NCI-H460 (cell line): ENCODE results near the gene IKZF3. TPM values are rescaled to one million over a fixed set of nuclear protein-coding genes. Genes with fewer than 3 reads are reported as not detected.
"Not testable (repeated sequence)": the region's sequence is repeated elsewhere in the genome, so short reads cannot be mapped to it uniquely, and the experiment has no call there.

Experiments
- DNase-seq: peaks from one replicate; pipeline ENCODE4 v3.0.0-alpha.2; 2016; ENCODE audit warnings: low read depth; ENCODE audit errors: extremely low read depth
- polyA plus RNA-seq: library from polyadenylated mRNA; depleted of rRNA; stranded (reverse); fragments of >200 nt; gene quantifications from 2 replicates; pipeline ENCODE4 v1.2.3, GENCODE V29; 2014; cell fraction: nucleus; rRNA removed
- total RNA-seq: library from RNA; depleted of rRNA; stranded (reverse); fragments of >200 nt; shearing (Covaris generic); gene quantifications from 2 replicates; pipeline ENCODE4 v1.2.3, GENCODE V29; 2014; rRNA removed

The IKZF3 gene
- total RNA-seq: not detected in 2 replicates
- not detected in 2 replicates for polyA plus RNA-seq

DNA sequence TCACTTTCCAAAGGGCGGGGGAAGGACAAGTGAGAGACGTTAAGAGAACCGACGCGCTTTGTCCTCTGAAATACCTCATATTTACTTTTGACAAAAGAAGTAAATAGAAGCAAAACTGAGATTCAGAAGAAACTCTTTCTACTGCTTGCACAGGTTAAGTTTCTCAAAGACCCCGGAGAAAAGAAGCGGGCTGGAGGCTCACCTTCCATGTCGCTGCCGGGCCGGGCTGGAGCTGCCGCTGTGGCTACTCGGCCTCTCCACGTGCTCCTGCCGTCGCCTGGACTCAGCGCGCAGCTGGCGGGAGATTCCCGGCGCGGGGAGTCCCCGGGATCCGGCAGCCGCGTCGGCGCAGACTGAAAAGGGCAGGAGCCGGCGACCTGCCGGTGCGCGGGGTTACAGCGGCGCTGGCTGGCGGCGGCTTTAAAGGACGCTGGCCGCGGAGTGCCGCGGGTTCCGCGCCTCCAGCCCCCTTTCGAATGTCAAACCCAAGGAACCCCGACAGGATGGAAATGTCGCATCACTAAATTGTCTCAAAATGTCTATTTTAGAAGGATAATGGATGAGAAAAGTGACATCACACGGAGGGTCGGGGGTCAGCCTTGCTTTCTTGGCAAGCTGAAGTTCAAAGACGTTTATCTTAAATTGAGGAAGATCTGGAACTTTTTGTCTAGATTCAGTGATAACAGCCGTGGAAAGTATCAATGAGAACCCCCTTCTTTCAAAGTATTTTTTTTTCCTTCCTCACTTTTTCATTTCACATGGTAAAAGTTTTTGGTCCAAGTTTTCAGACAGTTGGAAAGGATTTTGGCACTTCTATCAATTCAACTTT is at the start of gene IKZF3:
TSS of gene IKZF3 (minus strand) at position 395 of the 829 bp plus-strand sequence. CDS start at position 209, 186 bp downstream.
- DNase-seq: peak; percentile 23

DNA sequence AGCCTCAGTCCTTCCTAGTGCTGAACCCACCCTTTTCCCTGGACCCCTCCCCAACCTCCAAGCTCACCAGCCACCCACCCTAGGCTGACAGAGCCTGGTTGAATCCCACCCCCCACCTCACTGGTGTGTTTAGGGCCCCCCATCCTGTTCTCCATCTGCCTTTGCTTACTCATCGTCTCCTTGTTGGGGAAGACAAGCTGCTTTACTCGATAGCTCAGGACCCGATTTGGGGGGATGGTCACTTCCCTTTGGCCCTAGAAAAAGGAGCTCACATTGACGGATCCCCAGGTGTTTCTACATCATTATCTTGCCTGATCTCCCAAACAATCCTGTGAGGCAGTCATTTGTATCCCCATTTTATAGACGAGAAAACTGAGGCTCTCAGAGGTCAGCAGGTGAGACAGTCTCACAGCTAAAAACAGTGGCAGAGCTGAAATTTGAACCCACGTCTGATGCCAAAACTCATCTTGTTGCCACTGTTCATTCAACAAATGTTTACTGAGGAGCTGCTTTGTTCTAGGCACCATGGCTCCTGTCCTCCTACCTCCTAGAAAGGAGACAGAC is 44.8 kb upstream of the IKZF3 start:
- DNase-seq: no peak

GRCh38 chr17:39904990-39905288 is 40.8 kb upstream of the IKZF3 start:
- no peak for DNase-seq

- DNase-seq: no peak
Observed at GRCh38 chr17:39903158-39903884, 39.2 kb upstream of the IKZF3 start.

- not testable (repeated sequence) for DNase-seq
Observed at GRCh38 chr17:39902027-39902426, 37.9 kb upstream of the IKZF3 start.

- no peak for DNase-seq
Observed at GRCh38 chr17:39899215-39899614, 35.1 kb upstream of the IKZF3 start.

GRCh38 chr17:39898088-39898487 is 34.0 kb upstream of the IKZF3 start:
- DNase-seq: no peak

DNA sequence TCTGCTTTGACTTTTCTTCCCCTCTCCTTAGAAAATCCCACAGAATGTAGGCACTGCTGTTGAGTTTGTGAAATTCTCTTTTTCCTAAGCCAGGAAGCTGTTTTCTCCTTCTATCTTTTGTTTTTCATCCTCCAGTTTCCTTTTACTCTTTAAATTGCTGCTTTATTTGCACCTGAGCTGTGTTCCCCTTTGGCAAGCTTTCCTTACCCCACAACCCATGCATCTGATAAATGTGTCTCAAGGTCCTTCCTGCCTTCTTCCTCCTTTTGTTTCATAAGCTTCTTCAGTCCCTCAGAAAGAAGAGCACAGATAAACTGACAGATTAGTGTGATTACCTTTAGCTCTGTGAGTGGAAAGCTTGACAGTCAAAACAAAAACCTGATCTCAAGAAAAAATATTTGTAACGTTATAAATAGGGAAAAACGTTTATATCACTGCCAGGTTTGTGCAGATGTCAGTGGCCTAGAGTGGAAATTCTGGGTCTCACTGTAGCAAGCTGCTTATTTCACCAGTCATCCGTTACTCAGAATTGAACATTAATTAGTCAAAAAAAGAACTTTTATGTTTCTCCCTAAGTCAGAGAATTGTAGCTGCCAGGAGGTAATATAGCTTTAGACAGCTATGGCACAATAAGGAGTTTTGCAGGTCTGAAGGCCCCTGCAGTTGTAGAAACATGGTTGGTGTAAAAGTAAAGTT is 30.7 kb upstream of the IKZF3 start:
- DNase-seq: no peak

DNA sequence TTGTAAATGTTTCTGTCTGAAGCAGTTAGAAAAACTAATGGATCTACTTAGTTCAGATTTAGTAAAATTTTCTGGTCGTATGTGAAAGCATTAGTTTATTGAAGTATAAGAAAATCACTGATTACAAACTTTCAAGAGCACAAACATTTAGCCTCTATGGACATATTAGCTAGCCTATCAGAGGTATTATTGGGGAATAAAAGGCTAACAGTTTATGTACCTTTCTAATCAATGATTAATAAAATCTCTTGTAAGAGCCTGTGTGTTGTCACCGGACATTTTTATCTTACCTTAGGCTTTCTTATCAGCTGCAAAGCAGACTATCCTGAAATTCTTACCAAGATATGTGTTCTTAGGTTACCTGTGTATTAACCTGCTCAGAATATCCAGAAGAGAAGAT is 25.1 kb upstream of the IKZF3 start:
- no peak for DNase-seq

DNA sequence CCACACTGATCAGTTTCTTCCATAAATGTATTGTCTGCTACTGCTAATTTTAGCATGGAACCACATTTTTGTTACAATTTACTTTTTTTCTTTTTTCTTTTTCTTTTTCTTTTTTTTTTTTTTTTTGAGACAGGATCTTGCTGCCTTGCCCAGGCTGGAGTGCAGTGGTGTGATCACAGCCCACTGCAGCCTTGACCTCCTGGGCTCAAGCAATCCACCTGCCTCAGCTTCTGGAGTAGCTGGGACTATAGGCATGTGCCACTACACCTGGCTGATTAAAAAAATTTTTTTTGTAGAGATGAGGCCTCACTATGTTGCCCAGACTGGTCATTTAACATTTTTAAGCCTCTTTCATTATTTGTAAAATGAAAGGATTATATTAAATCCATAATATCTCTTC is 23.0 kb upstream of the IKZF3 start:
- no peak for DNase-seq

- DNase-seq: not testable (repeated sequence)
Observed at GRCh38 chr17:39886102-39886501, 22.0 kb upstream of the IKZF3 start.

- peak; percentile 6 for DNase-seq
Observed at GRCh38 chr17:39872751-39873150, 8.6 kb upstream of the IKZF3 start.

- DNase-seq: no peak
Observed at GRCh38 chr17:39871801-39872200, 7.7 kb upstream of the IKZF3 start.

GRCh38 chr17:39870776-39871175 is 6.7 kb upstream of the IKZF3 start:
- no peak for DNase-seq

GRCh38 chr17:39868554-39868942 is 4.4 kb upstream of the IKZF3 start:
- DNase-seq: no peak

DNA sequence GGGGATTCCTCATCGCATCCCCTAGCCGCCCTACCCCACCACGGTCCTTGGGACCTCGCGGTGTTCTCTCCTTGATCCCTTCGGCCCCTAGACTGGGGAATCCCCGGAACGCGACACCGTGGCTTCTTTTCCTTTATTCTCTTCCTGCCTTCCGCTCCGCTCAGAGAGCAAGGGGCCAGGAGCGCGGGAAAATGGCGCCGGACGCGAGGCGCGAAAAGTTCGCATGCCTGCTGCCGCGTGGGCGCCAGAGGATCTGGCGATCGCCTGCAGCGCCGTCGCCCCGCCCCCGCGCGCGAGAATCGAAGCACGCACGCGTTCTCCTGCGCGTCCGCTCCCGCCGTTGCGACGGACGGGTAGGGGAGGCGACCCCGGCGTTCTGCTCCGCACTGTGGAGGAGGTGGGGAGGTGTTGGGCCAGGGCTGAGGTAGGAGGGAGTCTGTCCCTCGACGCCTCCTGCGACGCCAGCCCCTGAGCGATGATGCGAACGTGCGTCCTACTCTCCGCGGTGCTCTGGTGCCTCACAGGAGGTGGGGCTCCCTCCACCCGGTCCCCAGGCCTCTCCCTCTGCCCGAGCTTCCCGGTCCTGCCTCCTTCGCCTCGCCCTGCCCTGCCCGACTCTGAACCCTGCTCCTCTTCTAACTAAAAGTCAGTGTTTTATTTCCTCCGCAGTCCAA is 3.9 kb upstream of the IKZF3 start, which contains the start of gene ZPBP2:
TSS of gene ZPBP2 (plus strand) at position 323 of the 674 bp plus-strand sequence. CDS start at position 476, 153 bp downstream.
- no peak for DNase-seq

DNA sequence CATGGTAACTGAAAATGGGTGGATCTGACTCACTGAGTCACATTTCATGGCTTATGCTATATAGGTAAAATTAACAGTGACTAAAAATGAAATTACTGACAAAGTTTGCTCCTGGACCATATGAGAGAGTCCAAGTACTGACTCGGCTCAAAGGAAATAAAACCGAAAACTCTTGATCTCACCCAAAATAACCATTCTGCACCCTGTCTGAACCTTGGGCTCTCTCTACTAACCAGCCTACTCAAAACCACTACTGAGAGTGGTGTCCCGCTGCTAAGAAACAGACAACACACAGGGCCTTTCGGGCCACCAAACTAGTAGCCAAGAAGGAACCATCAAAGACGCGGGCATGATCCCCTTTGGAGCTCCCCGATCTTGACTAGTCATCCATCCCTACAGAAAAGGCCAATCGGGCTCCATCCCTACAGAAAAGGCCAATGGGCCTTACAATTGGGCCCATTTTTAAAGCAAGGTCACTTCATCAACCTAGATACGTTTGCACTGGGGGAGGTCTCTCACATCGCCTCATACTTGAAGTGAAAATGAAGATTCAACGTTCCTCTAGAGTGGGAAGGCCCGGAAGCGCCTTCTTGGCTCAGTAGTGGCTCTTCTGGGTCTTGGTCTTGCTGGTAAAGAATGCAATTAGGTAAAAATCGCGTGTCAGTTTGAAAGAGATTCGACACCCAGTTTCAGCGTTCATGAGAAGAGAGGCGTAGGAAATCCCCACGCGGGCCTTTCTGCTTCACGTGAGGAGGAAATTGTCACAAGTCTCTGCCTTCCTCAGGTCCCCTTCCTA is 3.2 kb upstream of the IKZF3 start:
- no peak for DNase-seq

- DNase-seq: no peak
Observed at GRCh38 chr17:39866013-39866730, 2.1 kb upstream of the IKZF3 start.
